ENCODE data around the gene UROC1. TPM values are rescaled to one million over a fixed set of nuclear protein-coding genes. Genes with fewer than 3 reads are reported as not detected.

The UROC1 gene
- total RNA-seq (2021; fragmentation: NEBNext Ultra II Directional; extraction: Animal tissue kit (Norgen Biotek cat#: 25700)), result not detected
- long read RNA-seq, result 0 reads

- no peak for TF ChIP-seq CTCF (IDR thresholded peaks at IDR 0.05)
- DNase-seq, result no peak
Measured at GRCh38 chr3:126517291-126517951, at the start of gene UROC1. TSS of gene UROC1 (minus strand) at chr3:126517773. CDS start at chr3:126517719, 54 bp downstream.

GRCh38 chr3:126562737-126563276, 45.2 kb upstream of the UROC1 start:
- DNase-seq, result no peak
- Mint-ChIP-seq H3K9me3 (peaks cover 6% of the 10 kb centered on the region; the same call in 1 of the 2 replicates), H3K36me3 (ENCODE audit: low read depth) (no peaks in the 10 kb centered on the region), H3K27me3 (ENCODE audit: insufficient read depth) (peaks cover 30% of the 10 kb centered on the region), H3K4me3 (no peak overlapping the region), H3K27ac (no peak overlapping the region), H3K4me1 (ENCODE audit: low read depth) (no peaks in the 10 kb centered on the region)
- no peak for TF ChIP-seq CTCF (IDR thresholded peaks at IDR 0.05)

More at GRCh38 chr3:126517291-126517951, at the start of gene UROC1:
- Mint-ChIP-seq H3K36me3 (ENCODE audit: low read depth) (no peaks in the 10 kb centered on the region), H3K4me3 (no peak within 1 kb of the TSS), H3K9me3 (no peaks in the 10 kb centered on the region), H3K27ac (no peak within 1 kb of the TSS), H3K4me1 (ENCODE audit: low read depth) (no peaks in the 10 kb centered on the region), H3K27me3 (ENCODE audit: insufficient read depth) (peaks cover 14% of the 10 kb centered on the region)

- no peak within 1 kb of the TSS for H3K4me3 Mint-ChIP-seq
- H3K27ac Mint-ChIP-seq, result no peak within 1 kb of the TSS
- no peak for TF ChIP-seq CTCF (IDR thresholded peaks at IDR 0.05)
- DNase-seq, result no peak
- no peaks in the 10 kb centered on the region for H3K36me3 Mint-ChIP-seq (ENCODE audit: low read depth)
- no peaks in the 10 kb centered on the region for H3K4me1 Mint-ChIP-seq (ENCODE audit: low read depth)
- H3K9me3 Mint-ChIP-seq, result peaks cover 6% of the 10 kb centered on the region; the same call in 1 of the 2 replicates
- H3K27me3 Mint-ChIP-seq (ENCODE audit: insufficient read depth), result peaks cover 23% of the 10 kb centered on the region
Measured at GRCh38 chr3:126558336-126559071, 40.9 kb upstream of the UROC1 start, which contains the start of gene C3orf22. TSS of gene C3orf22 (minus strand) at chr3:126558932. CDS start at chr3:126553390, 5,542 bp downstream.

- Mint-ChIP-seq H3K27ac (no peak overlapping the region), H3K27me3 (ENCODE audit: insufficient read depth) (peaks cover 21% of the 10 kb centered on the region), H3K4me1 (ENCODE audit: low read depth) (no peaks in the 10 kb centered on the region), H3K36me3 (ENCODE audit: low read depth) (no peaks in the 10 kb centered on the region), H3K9me3 (peaks cover 2% of the 10 kb centered on the region; the same call in 1 of the 2 replicates), H3K4me3 (no peak overlapping the region)
- DNase-seq, result no peak
- no peak for TF ChIP-seq CTCF (IDR thresholded peaks at IDR 0.05)
Measured at GRCh38 chr3:126557761-126558160, 40.2 kb upstream of the UROC1 start.

- DNase-seq, result no peak
- no peak overlapping the region for H3K27ac Mint-ChIP-seq
- no peaks in the 10 kb centered on the region for H3K9me3 Mint-ChIP-seq
- no peaks in the 10 kb centered on the region for H3K36me3 Mint-ChIP-seq (ENCODE audit: low read depth)
- peaks cover 18% of the 10 kb centered on the region for H3K27me3 Mint-ChIP-seq (ENCODE audit: insufficient read depth)
- TF ChIP-seq CTCF (IDR thresholded peaks at IDR 0.05), result no peak
- no peak overlapping the region for H3K4me3 Mint-ChIP-seq
- H3K4me1 Mint-ChIP-seq (ENCODE audit: low read depth), result no peaks in the 10 kb centered on the region
Measured at GRCh38 chr3:126557415-126557745, 39.8 kb upstream of the UROC1 start.

Data from HFFc6 (cell line).